ENCODE results near the gene COCH. TPM values are rescaled to one million over a fixed set of nuclear protein-coding genes. Genes with fewer than 3 reads are reported as not detected.

COCH gene
- total and polyA plus RNA-seq, 10 of the 15 experiments (the other 5 are each of a cell fraction or from before 2014, with no cell fraction given) = 1.8 to 8.3 (median 5.1) TPM

GRCh38 chr14:30914812-30915211, 40.5 kb downstream of the COCH start:
- ATAC-seq = no peak
- no peaks in the 10 kb centered on the region for H3K27me3 ChIP-seq (replicated peaks in 1 of 2; ENCODE audit: control insufficient read depth in 2 of 2, insufficient read depth in 2 of 2, low read length in 1 of 2)
- DNase-seq (ENCODE audit: low read depth, low spot score) = no peak
- WGBS (ENCODE audit: insufficient coverage, insufficient replicate concordance, low lambda C conversion rate, missing lambda C conversion rate) = 100% methylated on average over 1 of the region's 1 CpG
- no peak overlapping the region for H3K4me3 ChIP-seq
- no peak overlapping the region for H3K27ac ChIP-seq (ENCODE audit: control insufficient read depth, insufficient read depth)
- no TSS peak for BruUV-seq (replicated peaks)
- H3K9ac ChIP-seq (ENCODE audit: control insufficient read depth, insufficient read depth, low read length) = no peak overlapping the region
- no peaks in the 10 kb centered on the region for H3K4me1 ChIP-seq (ENCODE audit: control insufficient read depth, insufficient read depth, low read length)
- FAIRE-seq = no peak
- POLR2A ChIA-PET = interaction anchor here (0.6 to 0.8 kb wide), 3 partner anchors 9 to 56 kb away, joined by 3 read pairs; no protein-coding TSS in a partner anchor
- intact Hi-C loops (cut with micrococcal nuclease; ENCODE audit: unreplicated experiment) = no loop called here
- in situ Hi-C loops (cut with MboI) = no loop called here
- H3K36me3 ChIP-seq (ENCODE audit: control insufficient read depth in 2 of 2, insufficient read depth in 2 of 2, low read length in 1 of 2) = peaks cover 1 to 14% of the 10 kb centered on the region in 2 experiments
- no peaks in the 10 kb centered on the region for H3K9me3 ChIP-seq (replicated peaks; ENCODE audit: control insufficient read depth, insufficient read depth, low read length)
- no peaks in the 10 kb centered on the region for H4K20me1 ChIP-seq (ENCODE audit: control insufficient read depth, insufficient read depth)
- CTCF ChIA-PET = interaction anchor here (1.0 to 1.7 kb wide), 6 partner anchors 8 to 268 kb away, joined by 3 to 4 read pairs (median 3); no protein-coding TSS in a partner anchor
- SMC1A ChIA-PET (ENCODE audit: uncharacterized antibody, unreplicated experiment) = interaction anchor here (0.5 to 4.0 kb wide), 7 partner anchors 8 to 354 kb away, joined by 3 to 20 read pairs (median 3); no protein-coding TSS in a partner anchor
- TF ChIP-seq EZH2 (IDR thresholded peaks at IDR 0.05; ENCODE audit: borderline replicate concordance, control insufficient read depth, low read depth, low read length) = no peak
- TF ChIP-seq CTCF (IDR thresholded peaks at IDR 0.05 in 2 of 3, conservative IDR thresholded peaks at IDR 0.05 in 1 of 3; ENCODE audit: control insufficient read depth in 2 of 3, extremely low read depth in 1 of 3, insufficient read depth in 1 of 3, low read depth in 3 of 3, low read length in 3 of 3) = no peak
- TF ChIP-seq ZNF384 (IDR thresholded peaks at IDR 0.05; ENCODE audit: borderline replicate concordance, low read depth, low read length) = no peak
- TF ChIP-seq BACH1 (IDR thresholded peaks at IDR 0.05; ENCODE audit: borderline replicate concordance) = no peak
- TF ChIP-seq HCFC1 (IDR thresholded peaks at IDR 0.05; ENCODE audit: low read length) = no peak
- TF ChIP-seq, protein P1, sequence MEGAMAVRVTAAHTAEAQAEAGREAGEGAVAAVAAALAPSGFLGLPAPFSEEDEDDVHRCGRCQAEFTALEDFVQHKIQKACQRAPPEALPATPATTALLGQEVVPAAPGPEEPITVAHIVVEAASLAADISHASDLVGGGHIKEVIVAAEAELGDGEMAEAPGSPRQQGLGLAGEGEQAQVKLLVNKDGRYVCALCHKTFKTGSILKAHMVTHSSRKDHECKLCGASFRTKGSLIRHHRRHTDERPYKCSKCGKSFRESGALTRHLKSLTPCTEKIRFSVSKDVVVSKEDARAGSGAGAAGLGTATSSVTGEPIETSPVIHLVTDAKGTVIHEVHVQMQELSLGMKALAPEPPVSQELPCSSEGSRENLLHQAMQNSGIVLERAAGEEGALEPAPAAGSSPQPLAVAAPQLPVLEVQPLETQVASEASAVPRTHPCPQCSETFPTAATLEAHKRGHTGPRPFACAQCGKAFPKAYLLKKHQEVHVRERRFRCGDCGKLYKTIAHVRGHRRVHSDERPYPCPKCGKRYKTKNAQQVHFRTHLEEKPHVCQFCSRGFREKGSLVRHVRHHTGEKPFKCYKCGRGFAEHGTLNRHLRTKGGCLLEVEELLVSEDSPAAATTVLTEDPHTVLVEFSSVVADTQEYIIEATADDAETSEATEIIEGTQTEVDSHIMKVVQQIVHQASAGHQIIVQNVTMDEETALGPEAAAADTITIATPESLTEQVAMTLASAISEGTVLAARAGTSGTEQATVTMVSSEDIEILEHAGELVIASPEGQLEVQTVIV (IDR thresholded peaks at IDR 0.05; ENCODE audit: borderline replicate concordance, partially characterized antibody) = no peak
- TF ChIP-seq, protein P2, sequence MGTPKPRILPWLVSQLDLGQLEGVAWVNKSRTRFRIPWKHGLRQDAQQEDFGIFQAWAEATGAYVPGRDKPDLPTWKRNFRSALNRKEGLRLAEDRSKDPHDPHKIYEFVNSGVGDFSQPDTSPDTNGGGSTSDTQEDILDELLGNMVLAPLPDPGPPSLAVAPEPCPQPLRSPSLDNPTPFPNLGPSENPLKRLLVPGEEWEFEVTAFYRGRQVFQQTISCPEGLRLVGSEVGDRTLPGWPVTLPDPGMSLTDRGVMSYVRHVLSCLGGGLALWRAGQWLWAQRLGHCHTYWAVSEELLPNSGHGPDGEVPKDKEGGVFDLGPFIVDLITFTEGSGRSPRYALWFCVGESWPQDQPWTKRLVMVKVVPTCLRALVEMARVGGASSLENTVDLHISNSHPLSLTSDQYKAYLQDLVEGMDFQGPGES (IDR thresholded peaks at IDR 0.05) = no peak
- TF ChIP-seq ZZZ3 (IDR thresholded peaks at IDR 0.05; ENCODE audit: control insufficient read depth, insufficient read length, low read depth) = no peak
- TF ChIP-seq SP1 (IDR thresholded peaks at IDR 0.05; ENCODE audit: low read depth, low read length) = no peak
- H3K4me2 ChIP-seq (ENCODE audit: control insufficient read depth, insufficient read depth) = no peak overlapping the region
- RAD21 ChIA-PET (ENCODE audit: unreplicated experiment) = interaction anchor here (1.3 to 1.5 kb wide), 2 partner anchors 11 to 12 kb away, joined by 3 to 4 read pairs; no protein-coding TSS in a partner anchor
- no peak overlapping the region for H2AFZ ChIP-seq (ENCODE audit: control insufficient read depth, low read depth, low read length)
- no peaks in the 10 kb centered on the region for H3K79me2 ChIP-seq (ENCODE audit: control insufficient read depth, insufficient read depth, low read length)

Measured in GM12878 (cell line).